Esophagus squamous epithelium (tissue), 4 donors: ENCODE measurements around the gene SH3RF1.

Experiments used
- CTCF ChIP-seq, 6 experiments: fragments of 450-650 bp in 4 of 6; fragments of 200-600 bp in 2 of 6; sonication (generic) in 2 of 6; IDR thresholded peaks; one replicate each; pipeline ENCODE4 v1.5.1; 2016 to 2019; ENCODE audit warnings: antibody characterized with exemption in 6 of 6, mild to moderate bottlenecking in 4 of 6, moderate library complexity in 4 of 6
- POLR2A ChIP-seq, 4 donors: fragments of 450-650 bp; IDR thresholded peaks; one replicate each; pipeline ENCODE4 v1.6.1; 2017; ENCODE audit warnings: antibody characterized with exemption in 4 of 4, mild to moderate bottlenecking in 4 of 4, moderate library complexity in 3 of 4

- TF ChIP-seq CTCF (IDR thresholded peaks at IDR 0.05) (no peak), POLR2A (IDR thresholded peaks at IDR 0.05) (no peak)
These were observed 168.7 kb downstream of the SH3RF1 start for GRCh38 chr4:169102026-169102425.
